Activated CD8-positive, alpha-beta T cell treated with anti-CD3 and anti-CD28 coated beads, Interleukin-2, amount 10 ng/mL, durations not matched to agents 7 days and 5 days (primary cell): ENCODE data around the gene IQSEC3. TPM values are rescaled to one million over a fixed set of nuclear protein-coding genes. Genes with fewer than 3 reads are reported as not detected.
"Not testable (repeated sequence)": the region's sequence is repeated elsewhere in the genome, so short reads cannot be mapped to it uniquely, and the experiment has no call there.

Source experiments
- ATAC-seq: fragments of 150-1000 bp; cut with Tn5 transposase; one replicate; pipeline ENCODE4 v1.10.0; 2021; ENCODE audit warnings: moderate library complexity
- CTCF ChIA-PET: fragments of 350-600 bp; sonication (Branson Sonifier 250); formaldehyde crosslinking; loops from one replicate; lab custom pipeline; 2021; ENCODE audit warnings: antibody characterized with exemption; lab: Charles Lee
- POLR2A ChIA-PET: fragments of 350-600 bp; sonication (Branson Sonifier 250); formaldehyde crosslinking; loops from one replicate; lab custom pipeline; 2021; ENCODE audit warnings: antibody characterized with exemption; lab: Charles Lee
- DNase-seq: peaks from one replicate; pipeline ENCODE4 v3.0.0-alpha.2; 2020
- H3K27ac Mint-ChIP-seq: one replicate; pipeline ENCODE4 v1.8.0; 2021; ENCODE audit warnings: mild to moderate bottlenecking, mixed read lengths
- H3K27me3 Mint-ChIP-seq: one replicate; pipeline ENCODE4 v1.8.0; 2021; ENCODE audit warnings: low read depth, mixed read lengths
- H3K36me3 Mint-ChIP-seq: one replicate; pipeline ENCODE4 v1.8.0; 2021; ENCODE audit warnings: low read depth, mixed read lengths
- H3K4me1 Mint-ChIP-seq: one replicate; pipeline ENCODE4 v1.8.0; 2021; ENCODE audit warnings: low read depth, mixed read lengths
- H3K4me3 Mint-ChIP-seq: one replicate; pipeline ENCODE4 v1.8.0; 2021; ENCODE audit warnings: mild to moderate bottlenecking, mixed read lengths
- H3K9me3 Mint-ChIP-seq: one replicate; pipeline ENCODE4 v1.8.0; 2022; ENCODE audit warnings: mixed read lengths; ENCODE audit not compliant: insufficient read depth
- total RNA-seq, 2 experiments: library from RNA; stranded (reverse); gene quantifications; one replicate each; pipeline ENCODE4 v1.2.3, GENCODE V29; 2021

Gene IQSEC3
- total RNA-seq, 2 experiments from 2014 or later = 1.7 to 2.6 TPM

DNA sequence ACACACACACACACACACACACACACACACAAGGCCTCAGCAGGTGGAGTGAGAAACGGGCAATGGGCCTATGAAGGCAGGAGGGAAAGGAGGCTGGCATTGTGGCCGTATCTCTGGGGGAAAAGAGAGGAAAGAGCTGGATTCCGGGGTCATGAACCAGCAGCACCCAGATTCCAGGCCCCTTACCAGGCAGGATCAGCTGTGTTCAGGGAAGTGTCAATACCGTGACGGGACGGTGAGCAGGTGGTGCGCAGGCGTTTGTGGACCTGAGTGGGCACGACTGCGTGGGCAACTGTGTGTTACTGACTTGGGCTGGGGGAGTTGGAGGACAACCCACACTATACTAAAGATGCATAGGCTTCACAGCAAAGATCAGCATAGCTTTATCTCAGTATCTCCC, 9.5 kb downstream of the IQSEC3 start:
- peaks cover 45% of the 10 kb centered on the region for H3K27me3 Mint-ChIP-seq
- H3K27ac Mint-ChIP-seq, H3K36me3 Mint-ChIP-seq, CTCF ChIA-PET, DNase-seq, ATAC-seq, H3K9me3 Mint-ChIP-seq, H3K4me1 Mint-ChIP-seq, POLR2A ChIA-PET, H3K4me3 Mint-ChIP-seq: not testable (repeated sequence)

DNA sequence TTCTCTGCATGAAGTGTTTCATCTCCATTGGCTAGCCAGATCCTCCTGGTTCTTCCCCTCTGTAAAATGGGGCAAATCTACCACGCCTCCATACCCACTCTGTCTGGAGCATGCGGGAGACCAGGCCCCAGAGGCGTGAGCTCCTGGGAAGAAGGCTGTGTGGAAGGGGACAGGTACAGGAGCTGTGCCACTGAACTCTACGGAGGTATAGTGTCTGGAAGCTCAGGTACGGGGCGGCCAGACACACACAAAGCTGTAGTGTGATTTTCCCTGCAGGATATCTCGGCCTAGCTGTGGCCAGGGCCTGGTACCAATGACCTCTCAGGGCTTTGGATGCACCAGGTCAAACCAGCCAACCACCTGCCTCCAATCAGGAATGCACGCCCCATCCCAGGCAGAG, 10.0 kb downstream of the IQSEC3 start:
- H3K27me3 Mint-ChIP-seq = peaks cover 47% of the 10 kb centered on the region
- DNase-seq, ATAC-seq, POLR2A ChIA-PET, H3K4me3 Mint-ChIP-seq, H3K4me1 Mint-ChIP-seq, H3K27ac Mint-ChIP-seq, H3K36me3 Mint-ChIP-seq, CTCF ChIA-PET, H3K9me3 Mint-ChIP-seq: not testable (repeated sequence)

DNA sequence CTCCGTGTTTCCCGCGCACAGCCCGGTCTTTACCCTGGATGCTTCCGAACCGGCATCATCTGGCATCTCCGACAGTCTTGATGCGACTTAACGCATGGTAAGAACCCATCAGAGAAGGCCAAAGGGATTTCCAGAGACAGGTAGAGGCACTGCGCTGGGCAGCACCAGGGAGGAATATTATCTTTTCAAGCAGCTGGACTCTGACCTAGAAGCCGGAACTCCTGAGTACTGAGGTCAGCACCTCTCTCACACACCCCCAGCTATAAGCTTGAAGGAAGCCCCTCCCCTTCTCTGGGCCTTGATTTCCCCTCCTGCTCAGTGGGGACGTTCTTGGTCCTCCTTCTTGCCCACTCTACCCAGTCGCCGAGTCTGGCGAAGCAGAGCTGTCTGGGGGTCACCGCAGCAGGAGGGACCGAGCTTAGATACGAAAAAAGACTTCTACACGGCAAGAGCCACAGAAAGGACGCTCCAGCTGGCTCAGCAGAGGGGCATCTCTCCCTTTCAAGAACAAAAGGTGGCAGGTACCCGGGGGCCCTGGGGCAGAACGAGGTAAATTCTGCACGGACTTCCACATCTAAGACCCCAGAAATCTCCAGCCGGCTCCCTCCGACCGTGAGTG, 10.6 kb downstream of the IQSEC3 start:
- H3K27ac Mint-ChIP-seq, DNase-seq, CTCF ChIA-PET, ATAC-seq, H3K9me3 Mint-ChIP-seq, H3K36me3 Mint-ChIP-seq, POLR2A ChIA-PET, H3K4me3 Mint-ChIP-seq, H3K4me1 Mint-ChIP-seq: not testable (repeated sequence)
- H3K27me3 Mint-ChIP-seq = peaks cover 50% of the 10 kb centered on the region

DNA sequence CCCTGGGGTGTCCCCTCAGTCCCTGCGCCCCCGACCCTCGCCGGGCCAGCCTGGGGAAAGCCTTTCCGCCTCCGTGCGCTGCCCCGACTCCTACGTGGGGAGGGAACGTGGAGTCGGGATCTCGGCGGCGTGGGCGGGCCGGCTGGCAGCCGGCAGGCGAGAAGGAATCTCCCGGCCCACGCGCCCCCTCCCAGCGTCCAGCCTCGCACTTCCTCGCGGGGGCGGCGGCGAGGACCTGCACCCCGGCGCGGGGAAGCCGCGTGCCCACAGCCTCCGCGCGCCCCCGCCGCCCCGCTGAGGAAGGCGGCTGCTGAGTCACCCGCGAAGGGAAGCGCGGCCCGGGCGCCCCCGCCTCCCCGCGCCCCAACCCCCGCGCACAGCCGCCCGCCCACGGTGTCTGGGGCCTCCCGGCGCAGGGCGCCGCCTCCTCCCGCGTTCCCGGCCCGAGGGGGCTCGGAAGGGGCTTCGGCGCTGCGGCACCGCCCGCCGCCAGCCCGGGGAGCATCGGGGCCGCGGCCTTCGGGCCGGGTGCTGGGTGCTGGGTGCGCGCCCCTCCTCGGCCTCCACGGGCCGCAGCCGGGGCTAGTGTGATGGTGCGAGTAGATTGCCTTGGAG, 11.3 kb downstream of the IQSEC3 start:
- H3K4me3 Mint-ChIP-seq, H3K9me3 Mint-ChIP-seq, H3K36me3 Mint-ChIP-seq, CTCF ChIA-PET, DNase-seq, H3K27ac Mint-ChIP-seq, POLR2A ChIA-PET, H3K4me1 Mint-ChIP-seq: not testable (repeated sequence)
- ATAC-seq = peak; percentile 23
- peaks cover 51% of the 10 kb centered on the region for H3K27me3 Mint-ChIP-seq

DNA sequence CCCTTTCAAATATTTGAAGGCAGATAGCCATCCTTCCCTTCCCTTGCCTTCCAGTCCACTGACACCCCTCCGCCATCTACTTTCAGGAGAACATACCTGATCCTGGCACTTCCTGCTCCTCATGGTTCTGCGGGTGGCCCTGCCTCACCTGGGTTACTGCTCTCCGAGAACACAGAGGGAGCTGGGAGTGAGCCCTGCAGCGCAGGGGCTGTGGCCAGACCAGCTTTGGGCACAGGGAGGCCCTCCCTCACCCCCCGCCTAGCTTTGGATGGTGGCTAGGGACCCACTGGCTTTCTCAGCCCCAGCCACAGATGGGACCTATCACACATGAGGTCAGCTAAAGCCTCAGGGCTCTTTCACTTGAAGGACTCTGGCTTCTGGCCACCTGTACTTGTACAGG, 12.4 kb downstream of the IQSEC3 start:
- CTCF ChIA-PET = no interaction called here
- no peak for DNase-seq
- Mint-ChIP-seq H3K27ac (no peak overlapping the region), H3K36me3 (no peaks in the 10 kb centered on the region), H3K4me1 (peaks cover 3% of the 10 kb centered on the region), H3K9me3 (no peaks in the 10 kb centered on the region), H3K4me3 (no peak overlapping the region), H3K27me3 (peaks cover 56% of the 10 kb centered on the region)
- POLR2A ChIA-PET = no interaction called here
- ATAC-seq = no peak

DNA sequence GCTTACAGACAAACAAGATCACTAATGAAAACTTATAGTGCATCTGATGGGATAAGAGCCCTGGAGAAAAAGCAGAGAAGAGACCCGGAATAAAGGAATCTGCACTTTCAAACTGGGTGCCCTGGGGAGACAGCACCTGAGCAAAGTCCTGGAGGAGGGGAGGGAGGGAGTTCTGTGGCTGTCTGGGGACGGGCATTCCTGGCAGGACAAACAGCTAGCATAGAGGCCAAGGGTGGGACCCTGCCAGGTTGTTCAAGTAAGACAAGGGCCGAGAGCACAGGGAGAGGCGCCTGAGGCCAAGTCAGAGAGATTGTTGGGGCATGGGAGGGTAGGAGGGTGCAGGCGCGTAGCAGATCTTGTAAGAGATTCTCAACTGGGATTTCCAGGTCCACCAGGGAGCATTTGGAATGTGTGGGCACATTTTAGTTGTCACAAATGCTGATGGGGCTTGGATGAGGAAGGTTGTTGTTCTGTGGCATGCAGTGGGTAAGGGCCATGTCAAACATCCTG, 14.2 kb downstream of the IQSEC3 start:
- Mint-ChIP-seq H3K4me3 (no peak overlapping the region), H3K36me3 (no peaks in the 10 kb centered on the region), H3K27ac (no peak overlapping the region), H3K9me3 (no peaks in the 10 kb centered on the region), H3K27me3 (peaks cover 49% of the 10 kb centered on the region), H3K4me1 (no peaks in the 10 kb centered on the region)
- ATAC-seq = no peak
- CTCF ChIA-PET = interaction anchor here (1.3 kb wide), 1 partner anchor 139 kb away, joined by 3 read pairs; no protein-coding TSS in a partner anchor
- POLR2A ChIA-PET = no interaction called here
- DNase-seq = no peak

DNA sequence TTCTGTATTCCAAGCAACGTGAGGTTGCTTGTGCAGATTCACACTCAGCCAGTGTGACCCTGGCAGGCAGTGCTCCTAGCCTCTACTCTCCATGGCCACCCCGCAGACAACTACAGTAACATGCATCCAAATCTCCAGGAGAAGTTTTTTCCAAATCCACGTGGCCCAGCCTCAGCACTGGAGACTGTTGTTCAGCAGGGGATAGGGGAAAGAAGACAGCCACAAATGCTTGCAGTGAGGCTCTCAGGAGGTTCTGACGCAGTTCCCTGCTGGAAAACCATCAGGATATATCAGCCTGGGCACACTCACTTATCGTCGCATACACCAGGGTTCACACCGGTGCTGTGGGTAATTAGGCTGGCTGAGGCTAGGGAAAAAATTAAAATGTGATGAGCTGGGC, 16.2 kb downstream of the IQSEC3 start:
- POLR2A ChIA-PET = no interaction called here

DNA sequence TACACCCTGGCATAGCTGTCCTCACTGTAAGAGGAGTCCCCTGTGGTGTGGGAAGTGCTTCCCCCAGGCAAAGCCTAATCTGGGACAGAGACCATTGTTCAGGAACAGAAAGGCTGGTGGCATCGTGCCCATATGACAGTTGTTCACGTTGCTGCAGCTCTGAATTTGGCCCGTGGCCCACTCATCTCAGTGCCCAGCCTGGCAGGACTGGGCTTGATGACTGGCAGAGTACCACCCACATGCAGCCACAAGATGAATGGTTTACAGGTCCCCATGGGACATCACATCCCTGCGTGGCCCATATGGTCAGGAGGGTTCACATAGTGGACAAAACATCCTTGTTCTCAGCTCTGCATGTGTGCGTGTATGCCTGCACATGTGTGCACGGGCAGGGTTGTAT, 17.5 kb downstream of the IQSEC3 start:
- H3K27me3 Mint-ChIP-seq = peaks cover 31% of the 10 kb centered on the region
- no peak overlapping the region for H3K4me3 Mint-ChIP-seq
- no peaks in the 10 kb centered on the region for H3K9me3 Mint-ChIP-seq
- H3K27ac Mint-ChIP-seq = no peak overlapping the region
- DNase-seq = no peak
- POLR2A ChIA-PET = no interaction called here
- no peaks in the 10 kb centered on the region for H3K36me3 Mint-ChIP-seq
- no peaks in the 10 kb centered on the region for H3K4me1 Mint-ChIP-seq
- ATAC-seq = no peak
- CTCF ChIA-PET = no interaction called here

More for the DNA sequence above, 16.2 kb downstream of the IQSEC3 start:
- CTCF ChIA-PET = no interaction called here
- DNase-seq (no peak), ATAC-seq (no peak)
- Mint-ChIP-seq H3K36me3 (no peaks in the 10 kb centered on the region), H3K4me3 (no peak overlapping the region), H3K27me3 (peaks cover 35% of the 10 kb centered on the region), H3K27ac (no peak overlapping the region), H3K4me1 (no peaks in the 10 kb centered on the region), H3K9me3 (no peaks in the 10 kb centered on the region)

DNA sequence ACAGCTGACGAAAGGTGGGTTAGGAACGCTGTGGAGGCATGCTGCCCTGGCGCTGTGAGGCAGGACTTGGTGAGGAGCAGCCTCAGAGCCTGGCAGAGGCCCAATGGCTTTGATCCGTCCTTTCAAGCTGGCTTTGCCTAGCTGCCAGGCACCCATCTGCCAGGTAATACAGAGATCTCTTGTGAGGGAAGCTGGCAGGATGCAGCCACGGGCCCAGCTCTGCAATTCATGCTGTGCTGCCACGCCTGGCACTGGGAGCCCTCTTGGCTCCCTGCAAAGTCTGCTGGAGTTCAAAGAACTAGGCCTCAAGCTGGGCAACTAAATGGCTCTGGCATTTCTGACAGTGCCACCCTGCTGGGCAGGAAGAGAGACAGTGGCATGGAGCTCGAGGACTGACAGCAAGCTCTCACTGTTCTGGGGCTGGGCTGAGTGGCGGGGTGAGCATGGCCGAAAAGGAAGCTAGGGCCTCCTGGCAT, 18.7 kb downstream of the IQSEC3 start:
- no peaks in the 10 kb centered on the region for H3K36me3 Mint-ChIP-seq
- DNase-seq (no peak), ATAC-seq (no peak)
- peaks cover 25% of the 10 kb centered on the region for H3K27me3 Mint-ChIP-seq
- H3K27ac Mint-ChIP-seq = no peak overlapping the region
- no peak overlapping the region for H3K4me3 Mint-ChIP-seq
- no peaks in the 10 kb centered on the region for H3K4me1 Mint-ChIP-seq
- POLR2A ChIA-PET = no interaction called here
- peaks cover 4% of the 10 kb centered on the region for H3K9me3 Mint-ChIP-seq
- CTCF ChIA-PET = no interaction called here

DNA sequence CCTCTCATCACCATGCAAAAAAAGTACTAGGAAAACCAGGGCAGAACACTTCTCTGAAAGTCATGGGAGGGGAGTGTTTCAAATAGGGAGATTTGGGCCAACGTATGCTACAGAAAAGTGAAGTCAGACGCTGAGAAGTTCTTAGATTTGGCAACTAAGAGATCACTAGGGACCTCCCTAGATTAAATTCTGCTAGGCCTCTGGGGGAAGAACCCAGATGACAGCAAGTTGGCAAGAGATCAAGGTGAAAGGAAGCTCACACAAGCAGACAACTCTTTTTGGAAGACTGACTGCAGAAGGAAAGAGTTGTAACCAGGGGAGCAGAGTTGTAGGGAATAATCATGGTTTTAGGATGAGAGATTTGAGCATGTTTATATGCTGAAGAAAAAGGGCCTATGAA, 20.7 kb downstream of the IQSEC3 start:
- DNase-seq (no peak), ATAC-seq (no peak)
- H3K4me3 Mint-ChIP-seq = no peak overlapping the region
- peaks cover 6% of the 10 kb centered on the region for H3K9me3 Mint-ChIP-seq
- H3K27me3 Mint-ChIP-seq = peaks cover 9% of the 10 kb centered on the region
- ChIA-PET POLR2A (no interaction called here), CTCF (no interaction called here)
- no peak overlapping the region for H3K27ac Mint-ChIP-seq
- no peaks in the 10 kb centered on the region for H3K36me3 Mint-ChIP-seq
- no peaks in the 10 kb centered on the region for H3K4me1 Mint-ChIP-seq

DNA sequence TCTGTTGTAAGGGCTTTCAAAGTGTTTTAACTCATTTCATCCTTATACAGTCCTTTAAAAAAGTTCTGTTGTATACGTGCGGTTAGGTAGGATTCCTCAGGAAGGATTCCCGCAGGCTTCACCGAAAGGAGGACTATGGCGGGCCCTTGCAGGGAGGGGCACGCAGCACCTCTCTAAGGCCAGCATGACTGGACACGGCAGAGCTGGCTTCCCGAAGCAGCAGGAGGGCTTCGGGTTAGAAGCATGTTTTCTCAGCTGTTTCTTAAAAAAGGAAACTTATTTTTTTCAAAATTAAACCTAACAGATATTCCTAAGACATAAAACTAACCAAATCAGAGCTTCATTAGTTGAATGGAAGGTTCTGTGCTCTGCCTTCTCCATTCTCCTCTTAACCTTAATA, 21.3 kb downstream of the IQSEC3 start:
- POLR2A ChIA-PET = no interaction called here
- H3K4me1 Mint-ChIP-seq = no peaks in the 10 kb centered on the region
- no peak overlapping the region for H3K27ac Mint-ChIP-seq

DNA sequence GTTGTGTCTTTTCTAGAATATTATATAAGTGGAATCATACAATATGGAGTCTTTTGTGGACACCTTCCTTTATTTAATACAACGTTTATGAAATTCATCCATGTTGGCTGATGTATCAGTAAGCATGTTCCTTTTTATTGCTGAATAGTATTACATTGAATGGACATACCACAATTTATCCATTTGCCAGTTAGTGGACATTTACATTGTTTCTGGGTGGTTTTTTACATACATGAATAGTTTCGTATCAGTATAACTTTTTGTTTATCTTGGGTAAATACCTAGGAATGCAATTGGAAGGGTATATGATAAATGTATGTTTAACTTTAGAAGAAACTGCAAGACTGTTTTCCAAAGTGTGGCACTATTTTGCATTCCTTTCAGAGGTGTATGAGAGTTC, 23.1 kb downstream of the IQSEC3 start:
- CTCF ChIA-PET = no interaction called here

More for the DNA sequence above, 21.3 kb downstream of the IQSEC3 start:
- H3K4me3 Mint-ChIP-seq = no peak overlapping the region
- CTCF ChIA-PET = no interaction called here
- H3K36me3 Mint-ChIP-seq = no peaks in the 10 kb centered on the region
- DNase-seq = no peak
- H3K9me3 Mint-ChIP-seq = peaks cover 6% of the 10 kb centered on the region
- H3K27me3 Mint-ChIP-seq = peaks cover 9% of the 10 kb centered on the region
- ATAC-seq = no peak

More for the DNA sequence above, 23.1 kb downstream of the IQSEC3 start:
- no peak overlapping the region for H3K4me3 Mint-ChIP-seq
- peaks cover 4% of the 10 kb centered on the region for H3K27me3 Mint-ChIP-seq
- DNase-seq = no peak
- ATAC-seq = no peak
- no peak overlapping the region for H3K27ac Mint-ChIP-seq
- H3K36me3 Mint-ChIP-seq = no peaks in the 10 kb centered on the region
- no peaks in the 10 kb centered on the region for H3K4me1 Mint-ChIP-seq
- H3K9me3 Mint-ChIP-seq = peaks cover 6% of the 10 kb centered on the region
- POLR2A ChIA-PET = no interaction called here
